ENCODE results near the gene GUCY1B1.

The GUCY1B1 gene

DNA sequence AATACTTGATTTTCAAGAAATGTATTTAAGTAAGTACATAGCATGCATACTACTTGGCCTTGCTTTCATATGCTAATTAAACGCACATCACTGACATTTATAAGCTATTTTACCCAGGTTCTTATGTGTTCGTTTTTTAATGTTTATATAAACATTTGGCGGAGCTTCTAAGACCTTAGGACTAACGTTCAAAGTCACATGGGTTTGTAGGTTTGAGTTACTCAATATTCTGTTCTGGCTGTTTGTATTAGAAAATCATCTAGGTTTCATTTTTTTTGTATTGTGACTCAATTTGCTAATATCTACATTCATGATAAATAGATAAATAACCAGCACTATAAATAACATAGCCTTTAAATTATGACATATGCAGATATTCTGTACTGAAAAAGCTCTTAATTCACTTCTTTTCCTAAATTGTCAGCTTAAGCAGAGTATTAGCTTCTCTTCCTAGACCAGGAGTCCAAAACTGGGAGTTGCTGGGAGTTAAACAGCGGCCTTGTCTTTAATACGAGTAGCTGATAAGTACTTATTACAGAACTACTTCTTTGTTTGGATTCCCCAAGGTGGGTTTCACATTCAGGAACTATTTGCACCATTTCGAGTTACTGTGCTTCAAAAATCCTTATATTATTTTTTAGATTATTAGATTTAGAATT is 42.0 kb downstream of the GUCY1B1 start:
- H3K9ac ChIP-seq (ENCODE audit: low read length) = no peak overlapping the region
- H2BK120ac ChIP-seq (ENCODE audit: low read depth, low read length) = no peak overlapping the region
- no peak for DNase-seq
- H3K4me3 ChIP-seq (ENCODE audit: insufficient read depth in 1 of 2, low read depth in 1 of 2, low read length in 2 of 2) = no peak overlapping the region
- no peaks in the 10 kb centered on the region for H3K27me3 ChIP-seq (ENCODE audit: control insufficient read depth in 1 of 2, insufficient read depth in 1 of 2, low read length in 2 of 2)
- peaks cover 4 to 11% of the 10 kb centered on the region in 2 experiments for H3K36me3 ChIP-seq (ENCODE audit: control insufficient read depth in 1 of 2, insufficient read depth in 2 of 2, low read depth in 1 of 2, low read length in 2 of 2)
- no peaks in the 10 kb centered on the region for H3K79me1 ChIP-seq (replicated peaks; ENCODE audit: low read length, poor library complexity, severe bottlenecking)
- H2AK5ac ChIP-seq (ENCODE audit: low read length, severe bottlenecking) = no peak overlapping the region
- no peak overlapping the region for H3K4ac ChIP-seq (ENCODE audit: low read depth in 1 of 2, low read length in 2 of 2)
- H3K23ac ChIP-seq (ENCODE audit: low read length in 2 of 2) = no peak overlapping the region
- H2AFZ ChIP-seq (ENCODE audit: low read depth, low read length) = no peak overlapping the region
- no peak overlapping the region for H2BK5ac ChIP-seq (ENCODE audit: low read depth, low read length, poor library complexity, severe bottlenecking)
- H3K9me3 ChIP-seq (ENCODE audit: control insufficient read depth, low read length) = no peaks in the 10 kb centered on the region
- no peak overlapping the region for H2BK12ac ChIP-seq (ENCODE audit: low read length in 2 of 2)
- H4K91ac ChIP-seq (ENCODE audit: low read length) = no peak overlapping the region
- H3K14ac ChIP-seq (ENCODE audit: low read length in 2 of 2) = no peak overlapping the region
- H4K8ac ChIP-seq (ENCODE audit: low read length) = no peak overlapping the region
- no peak overlapping the region for H2BK15ac ChIP-seq (ENCODE audit: low read depth, poor library complexity, severe bottlenecking)
- H3K18ac ChIP-seq (ENCODE audit: low read depth in 1 of 2, low read length in 2 of 2) = no peak overlapping the region
- WGBS = 94% methylated on average over 5 of the region's 7 CpGs
- no peak overlapping the region for H3K27ac ChIP-seq (ENCODE audit: low read length, poor library complexity, severe bottlenecking)
- no peak overlapping the region for H3K4me2 ChIP-seq (ENCODE audit: low read length, poor library complexity, severe bottlenecking)
- peaks cover 3% of the 10 kb centered on the region for H3K4me1 ChIP-seq (ENCODE audit: control insufficient read depth, insufficient read depth, low read depth, low read length)

DNA sequence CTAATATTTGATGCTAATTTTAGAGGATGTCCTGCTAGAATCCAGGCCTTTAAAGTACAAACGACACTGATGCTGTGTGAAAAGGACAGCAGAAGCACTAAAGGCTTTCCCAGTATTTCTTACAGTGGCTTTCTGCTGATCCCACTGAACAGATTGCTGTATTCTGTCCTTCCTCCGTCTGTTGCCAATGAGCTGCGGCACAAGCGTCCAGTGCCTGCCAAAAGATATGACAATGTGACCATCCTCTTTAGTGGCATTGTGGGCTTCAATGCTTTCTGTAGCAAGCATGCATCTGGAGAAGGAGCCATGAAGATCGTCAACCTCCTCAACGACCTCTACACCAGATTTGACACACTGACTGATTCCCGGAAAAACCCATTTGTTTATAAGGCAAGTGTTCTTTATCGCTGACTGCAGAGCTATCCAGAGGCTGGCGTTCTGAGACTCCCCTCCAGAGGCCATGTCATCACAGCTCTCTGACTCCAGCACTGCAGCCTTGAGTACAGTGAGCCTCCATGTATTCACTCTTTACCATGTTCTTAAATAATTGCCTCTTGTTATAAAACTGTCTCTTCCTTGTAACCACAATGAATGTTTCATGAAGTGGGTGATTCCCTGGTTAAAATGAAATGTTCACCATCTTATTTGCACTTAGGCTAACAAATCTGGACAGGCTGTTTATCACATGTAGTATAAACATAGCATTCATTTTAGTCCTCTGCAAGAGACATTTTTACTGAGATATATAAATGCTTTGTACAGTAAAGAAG is 43.6 kb downstream of the GUCY1B1 start:
- H2AK5ac ChIP-seq (ENCODE audit: low read length, severe bottlenecking) = no peak overlapping the region
- WGBS = 47% methylated on average over 9 of the region's 9 CpGs

DNA sequence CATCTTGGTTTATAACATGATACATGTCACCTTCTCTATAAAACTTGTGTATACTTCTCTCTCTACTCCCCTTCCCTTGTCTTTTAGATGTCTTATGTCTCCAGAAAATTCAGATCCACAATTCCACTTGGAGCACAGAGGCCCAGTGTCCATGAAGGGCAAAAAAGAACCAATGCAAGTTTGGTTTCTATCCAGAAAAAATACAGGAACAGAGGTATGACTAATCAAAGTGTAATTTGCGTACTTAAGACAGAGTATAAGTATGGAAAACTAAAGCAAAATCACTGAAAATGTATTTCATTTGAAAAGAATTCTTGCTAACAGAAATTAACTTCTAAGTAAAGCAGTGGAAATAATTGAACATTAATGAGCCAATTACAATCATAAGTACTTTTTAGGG is 46.2 kb downstream of the GUCY1B1 start:
- Histone ChIP-seq H3K27me3 (ENCODE audit: control insufficient read depth in 1 of 2, insufficient read depth in 1 of 2, low read length in 2 of 2) (no peaks in the 10 kb centered on the region), H3K4me3 (ENCODE audit: insufficient read depth in 1 of 2, low read depth in 1 of 2, low read length in 2 of 2) (no peak overlapping the region)

More for the DNA sequence above, 43.6 kb downstream of the GUCY1B1 start:
- Histone ChIP-seq H2BK5ac (ENCODE audit: low read depth, low read length, poor library complexity, severe bottlenecking) (no peak overlapping the region), H3K18ac (ENCODE audit: low read depth in 1 of 2, low read length in 2 of 2) (peak overlapping the region in 1 of 2 experiments; percentile 73), H3K4me3 (ENCODE audit: insufficient read depth in 1 of 2, low read depth in 1 of 2, low read length in 2 of 2) (no peak overlapping the region), H2BK15ac (ENCODE audit: low read depth, poor library complexity, severe bottlenecking) (no peak overlapping the region), H3K9me3 (ENCODE audit: control insufficient read depth, low read length) (no peaks in the 10 kb centered on the region), H3K27ac (ENCODE audit: low read length, poor library complexity, severe bottlenecking) (no peak overlapping the region), H3K27me3 (ENCODE audit: control insufficient read depth in 1 of 2, insufficient read depth in 1 of 2, low read length in 2 of 2) (no peaks in the 10 kb centered on the region), H3K79me1 (replicated peaks; ENCODE audit: low read length, poor library complexity, severe bottlenecking) (no peaks in the 10 kb centered on the region), H4K91ac (ENCODE audit: low read length) (peak overlapping the region; percentile 20), H2BK120ac (ENCODE audit: low read depth, low read length) (no peak overlapping the region), H2BK12ac (ENCODE audit: low read length in 2 of 2) (peak overlapping the region in 1 of 2 experiments; percentile 8), H4K8ac (ENCODE audit: low read length) (peak overlapping the region; percentile 29), H3K4me2 (ENCODE audit: low read length, poor library complexity, severe bottlenecking) (no peak overlapping the region), H3K4me1 (ENCODE audit: control insufficient read depth, insufficient read depth, low read depth, low read length) (peaks cover 3% of the 10 kb centered on the region), H3K23ac (ENCODE audit: low read length in 2 of 2) (no peak overlapping the region), H3K14ac (ENCODE audit: low read length in 2 of 2) (peak overlapping the region in 1 of 2 experiments; percentile 6), H3K4ac (ENCODE audit: low read depth in 1 of 2, low read length in 2 of 2) (peak overlapping the region in 1 of 2 experiments; percentile 42), H3K36me3 (ENCODE audit: control insufficient read depth in 1 of 2, insufficient read depth in 2 of 2, low read depth in 1 of 2, low read length in 2 of 2) (peaks cover 4 to 11% of the 10 kb centered on the region in 2 experiments), H2AFZ (ENCODE audit: low read depth, low read length) (no peak overlapping the region), H3K9ac (ENCODE audit: low read length) (no peak overlapping the region)
- DNase-seq = peak; percentile 91

DNA sequence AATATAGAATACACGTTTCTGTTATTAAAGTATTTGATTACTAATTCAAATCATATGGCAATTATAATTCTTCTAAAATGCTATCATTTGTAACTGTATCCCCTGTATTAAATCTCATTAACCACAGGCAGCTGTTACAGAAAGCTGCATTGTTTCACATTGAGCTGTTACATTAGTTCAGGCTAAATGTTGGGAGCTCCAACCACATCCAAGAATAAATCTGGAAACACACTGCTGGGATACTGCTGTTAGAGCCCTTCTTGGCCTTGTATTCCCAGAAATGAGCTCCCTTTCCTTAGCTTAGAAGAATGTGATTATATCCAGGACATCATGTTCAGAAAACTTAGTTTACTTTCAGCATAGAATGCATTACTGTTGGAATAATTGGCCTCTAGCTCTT is 48.2 kb downstream of the GUCY1B1 start:
- Histone ChIP-seq H3K4me3 (ENCODE audit: insufficient read depth in 1 of 2, low read depth in 1 of 2, low read length in 2 of 2) (no peak overlapping the region), H3K27ac (ENCODE audit: low read length, poor library complexity, severe bottlenecking) (no peak overlapping the region), H3K18ac (ENCODE audit: low read depth in 1 of 2, low read length in 2 of 2) (no peak overlapping the region), H3K4ac (ENCODE audit: low read depth in 1 of 2, low read length in 2 of 2) (no peak overlapping the region), H2AK5ac (ENCODE audit: low read length, severe bottlenecking) (no peak overlapping the region), H3K4me2 (ENCODE audit: low read length, poor library complexity, severe bottlenecking) (no peak overlapping the region), H2BK15ac (ENCODE audit: low read depth, poor library complexity, severe bottlenecking) (no peak overlapping the region), H3K36me3 (ENCODE audit: control insufficient read depth in 1 of 2, insufficient read depth in 2 of 2, low read depth in 1 of 2, low read length in 2 of 2) (peaks cover 4 to 8% of the 10 kb centered on the region in 2 experiments), H2BK5ac (ENCODE audit: low read depth, low read length, poor library complexity, severe bottlenecking) (no peak overlapping the region), H2BK12ac (ENCODE audit: low read length in 2 of 2) (no peak overlapping the region), H3K23ac (ENCODE audit: low read length in 2 of 2) (no peak overlapping the region), H3K27me3 (ENCODE audit: control insufficient read depth in 1 of 2, insufficient read depth in 1 of 2, low read length in 2 of 2) (no peaks in the 10 kb centered on the region), H3K4me1 (ENCODE audit: control insufficient read depth, insufficient read depth, low read depth, low read length) (peaks cover 1% of the 10 kb centered on the region), H4K8ac (ENCODE audit: low read length) (no peak overlapping the region), H4K91ac (ENCODE audit: low read length) (no peak overlapping the region), H3K14ac (ENCODE audit: low read length in 2 of 2) (no peak overlapping the region), H2AFZ (ENCODE audit: low read depth, low read length) (no peak overlapping the region), H3K9ac (ENCODE audit: low read length) (peak overlapping the region; percentile 58), H3K79me1 (replicated peaks; ENCODE audit: low read length, poor library complexity, severe bottlenecking) (no peaks in the 10 kb centered on the region), H2BK120ac (ENCODE audit: low read depth, low read length) (no peak overlapping the region), H3K9me3 (ENCODE audit: control insufficient read depth, low read length) (no peaks in the 10 kb centered on the region)
- DNase-seq = peak; percentile 26
- WGBS = no CpG with 5 or more reads among the region's 1 CpG

More for the DNA sequence above, 46.2 kb downstream of the GUCY1B1 start:
- Histone ChIP-seq H3K36me3 (ENCODE audit: control insufficient read depth in 1 of 2, insufficient read depth in 2 of 2, low read depth in 1 of 2, low read length in 2 of 2) (peaks cover 4 to 10% of the 10 kb centered on the region in 2 experiments), H4K8ac (ENCODE audit: low read length) (no peak overlapping the region), H2AFZ (ENCODE audit: low read depth, low read length) (no peak overlapping the region), H3K9ac (ENCODE audit: low read length) (no peak overlapping the region), H3K4ac (ENCODE audit: low read depth in 1 of 2, low read length in 2 of 2) (no peak overlapping the region), H2BK12ac (ENCODE audit: low read length in 2 of 2) (no peak overlapping the region), H3K4me1 (ENCODE audit: control insufficient read depth, insufficient read depth, low read depth, low read length) (peaks cover 1% of the 10 kb centered on the region), H3K9me3 (ENCODE audit: control insufficient read depth, low read length) (no peaks in the 10 kb centered on the region), H3K23ac (ENCODE audit: low read length in 2 of 2) (no peak overlapping the region), H3K79me1 (replicated peaks; ENCODE audit: low read length, poor library complexity, severe bottlenecking) (no peaks in the 10 kb centered on the region), H3K4me2 (ENCODE audit: low read length, poor library complexity, severe bottlenecking) (no peak overlapping the region), H2BK15ac (ENCODE audit: low read depth, poor library complexity, severe bottlenecking) (no peak overlapping the region), H3K27ac (ENCODE audit: low read length, poor library complexity, severe bottlenecking) (peak overlapping the region; percentile 19), H3K18ac (ENCODE audit: low read depth in 1 of 2, low read length in 2 of 2) (no peak overlapping the region), H2BK120ac (ENCODE audit: low read depth, low read length) (no peak overlapping the region), H2BK5ac (ENCODE audit: low read depth, low read length, poor library complexity, severe bottlenecking) (no peak overlapping the region), H2AK5ac (ENCODE audit: low read length, severe bottlenecking) (no peak overlapping the region), H3K14ac (ENCODE audit: low read length in 2 of 2) (no peak overlapping the region), H4K91ac (ENCODE audit: low read length) (no peak overlapping the region)
- no CpG with 5 or more reads among the region's 1 CpG for WGBS
- DNase-seq = peak; percentile 37
